Measurements from ENCODE around the gene PSMA6. TPM values are rescaled to one million over a fixed set of nuclear protein-coding genes. Genes with fewer than 3 reads are reported as not detected.

The PSMA6 gene
- total and polyA plus RNA-seq, 2 of the 13 experiments (the other 11 are each of a cell fraction or from before 2014, with no cell fraction given) = 525 to 1,109 TPM

GRCh38 chr14:35366056-35366451 lies 73.9 kb downstream of the PSMA6 start (continued):
- TF ChIP-seq PAWR (CRISPR knock-in tag; IDR thresholded peaks at IDR 0.05; ENCODE audit: borderline replicate concordance) = no peak
- TF ChIP-seq POLR2AphosphoS5 (IDR thresholded peaks at IDR 0.05; ENCODE audit: low read depth, low read length) = no peak
- no peak for TF ChIP-seq ZNF205 (CRISPR knock-in tag; IDR thresholded peaks at IDR 0.05)
- no peak for TF ChIP-seq ZKSCAN8 (CRISPR knock-in tag; IDR thresholded peaks at IDR 0.05; ENCODE audit: borderline replicate concordance)
- TF ChIP-seq NRL (CRISPR knock-in tag; IDR thresholded peaks at IDR 0.05; ENCODE audit: borderline replicate concordance) = 0 out of 2 replicates have a peak, but pooled peaks have one; percentile 36
- no peak for TF ChIP-seq ZNF816 (CRISPR knock-in tag; IDR thresholded peaks at IDR 0.05; ENCODE audit: borderline replicate concordance)
- TF ChIP-seq SMAD9 (CRISPR knock-in tag; IDR thresholded peaks at IDR 0.05) = no peak
- TF ChIP-seq ZNF615 (CRISPR knock-in tag; IDR thresholded peaks at IDR 0.05; ENCODE audit: borderline replicate concordance) = no peak
- TF ChIP-seq ZNF451 (CRISPR knock-in tag; IDR thresholded peaks at IDR 0.05) = no peak; the same call in 1 of the 2 replicates
- no peak; the same call in 1 of the 2 replicates for TF ChIP-seq ZBTB20 (CRISPR knock-in tag; IDR thresholded peaks at IDR 0.05; ENCODE audit: borderline replicate concordance, low read depth)
- no peak for TF ChIP-seq TGIF2 (CRISPR knock-in tag; IDR thresholded peaks at IDR 0.05)
- TF ChIP-seq FUBP1 (CRISPR knock-in tag; IDR thresholded peaks at IDR 0.05; ENCODE audit: borderline replicate concordance) = 0 out of 2 replicates have a peak, but pooled peaks have one; percentile 6
- no peak for TF ChIP-seq REL (CRISPR knock-in tag; conservative IDR thresholded peaks at IDR 0.05)
- no peak for TF ChIP-seq ZBTB1 (CRISPR knock-in tag; IDR thresholded peaks at IDR 0.05; ENCODE audit: borderline replicate concordance)
- no peak for TF ChIP-seq ZNF597 (CRISPR knock-in tag; IDR thresholded peaks at IDR 0.05)
- no peak for TF ChIP-seq KDM3A (CRISPR knock-in tag; IDR thresholded peaks at IDR 0.05; ENCODE audit: low read depth)
- no peak for TF ChIP-seq ISX (CRISPR knock-in tag; conservative IDR thresholded peaks at IDR 0.05)
- TF ChIP-seq KIAA2018 (CRISPR knock-in tag; IDR thresholded peaks at IDR 0.05; ENCODE audit: borderline replicate concordance) = no peak
- no peak for TF ChIP-seq ZNF878 (CRISPR knock-in tag; IDR thresholded peaks at IDR 0.05)
- TF ChIP-seq ZNF224 (CRISPR knock-in tag; IDR thresholded peaks at IDR 0.05) = 0 out of 2 replicates have a peak, but pooled peaks have one; percentile 5
